ENCODE results near the gene TRAM2. TPM values are rescaled to one million over a fixed set of nuclear protein-coding genes. Genes with fewer than 3 reads are reported as not detected.

TRAM2 gene
- total RNA-seq, 2 donors from 2014 or later: 16.9 to 20.5 TPM

DNA sequence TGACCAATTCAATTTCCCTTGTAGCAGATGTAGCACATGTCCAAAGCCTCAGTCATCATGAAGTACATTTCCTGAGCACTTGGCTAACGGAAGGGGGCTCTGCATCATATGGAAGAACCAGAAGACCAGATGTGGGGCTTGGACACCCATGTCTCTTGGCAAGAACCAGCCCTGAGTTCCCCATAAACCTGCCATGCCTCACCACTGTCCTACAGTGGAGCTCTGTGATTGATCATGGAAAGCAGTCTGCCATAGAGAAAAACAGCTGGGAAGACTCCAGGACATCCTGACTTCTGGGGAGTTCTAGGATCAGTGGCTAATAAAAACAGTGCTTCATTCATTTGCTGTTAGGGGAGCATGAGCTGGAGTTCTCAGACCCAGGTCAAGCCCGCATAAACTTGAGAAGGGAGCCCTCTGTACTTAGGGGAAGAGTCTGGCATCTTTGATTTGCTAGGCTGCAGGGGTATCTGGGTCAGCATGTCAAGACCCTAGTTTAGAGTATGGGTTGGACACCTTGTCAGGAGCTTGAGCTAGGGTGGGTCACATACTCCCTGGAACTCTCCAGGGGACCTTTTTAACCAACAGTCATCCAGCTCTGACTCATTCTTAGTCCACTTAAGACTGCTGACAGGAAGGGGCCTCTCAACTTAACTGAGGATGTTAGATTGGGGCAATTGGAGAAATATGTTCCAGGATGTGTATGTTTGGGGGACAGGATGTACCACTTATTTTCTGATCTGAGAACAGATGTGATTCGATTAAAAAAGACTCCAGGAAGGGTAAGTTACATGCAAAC, 26.3 kb upstream of the TRAM2 start:
- Histone ChIP-seq H3K4me1 (ENCODE audit: control insufficient read depth, insufficient read depth, low read length) (no peaks in the 10 kb centered on the region), H3K36me3 (ENCODE audit: control insufficient read depth, insufficient read depth, low read length) (no peaks in the 10 kb centered on the region), H3K27me3 (ENCODE audit: control insufficient read depth, insufficient read depth, low read length, poor library complexity, severe bottlenecking) (no peaks in the 10 kb centered on the region), H3K9ac (ENCODE audit: extremely low read depth, low read length, poor library complexity, severe bottlenecking) (no peak overlapping the region), H3K4me3 (ENCODE audit: low read length) (no peak overlapping the region), H3K9me3 (ENCODE audit: control insufficient read depth, low read length) (no peaks in the 10 kb centered on the region), H3K27ac (ENCODE audit: low read depth, low read length) (no peak overlapping the region)
- 86 to 100% methylated on average over 1 to 3 of the region's 3 CpGs for WGBS, 2 experiments (ENCODE audit: insufficient coverage in 1 of 2, insufficient read length in 1 of 2)
- H3K36me3 Mint-ChIP-seq (ENCODE audit: low read depth): no peaks in the 10 kb centered on the region
- TF ChIP-seq CTCF (conservative IDR thresholded peaks at IDR 0.05): no peak
- peaks cover 6% of the 10 kb centered on the region for H3K4me1 Mint-ChIP-seq
- peaks cover 4% of the 10 kb centered on the region for H3K9me3 Mint-ChIP-seq
- no peaks in the 10 kb centered on the region for H3K27me3 Mint-ChIP-seq (ENCODE audit: insufficient read depth)
- H3K4me3 Mint-ChIP-seq: no peak overlapping the region
- DNase-seq: no peak
- no peak overlapping the region for H3K27ac Mint-ChIP-seq

DNA sequence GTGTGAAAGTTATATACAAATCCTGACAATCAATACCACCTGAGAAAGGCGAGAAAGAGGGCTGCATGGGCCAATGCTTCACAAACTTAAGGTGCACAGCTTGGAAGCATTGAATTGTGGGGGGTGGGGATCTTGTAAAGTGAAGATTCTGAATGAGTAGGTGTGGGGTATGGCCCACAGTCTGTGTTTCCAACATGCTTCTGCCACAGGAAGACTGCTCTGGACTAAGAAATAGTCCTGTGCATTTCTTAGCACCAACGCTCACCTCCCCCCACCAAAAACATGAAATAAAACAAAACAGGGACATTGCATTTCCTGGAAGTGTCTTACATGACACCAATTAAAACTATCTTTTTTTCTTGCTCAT, 21.9 kb upstream of the TRAM2 start:
- H3K4me3 ChIP-seq (ENCODE audit: low read length): no peak overlapping the region
- no peak overlapping the region for H3K4me3 Mint-ChIP-seq
- no peaks in the 10 kb centered on the region for H3K9me3 Mint-ChIP-seq

GRCh38 chr6:52598123-52598823, 21.4 kb upstream of the TRAM2 start:
- TF ChIP-seq CTCF (conservative IDR thresholded peaks at IDR 0.05): peak; percentile 93
- Histone ChIP-seq H3K27me3 (ENCODE audit: control insufficient read depth, insufficient read depth, low read length, poor library complexity, severe bottlenecking) (no peaks in the 10 kb centered on the region), H3K36me3 (ENCODE audit: control insufficient read depth, insufficient read depth, low read length) (no peaks in the 10 kb centered on the region), H3K4me3 (ENCODE audit: low read length) (no peak overlapping the region), H3K27ac (ENCODE audit: low read depth, low read length) (no peak overlapping the region), H3K9me3 (ENCODE audit: control insufficient read depth, low read length) (no peaks in the 10 kb centered on the region), H3K4me1 (ENCODE audit: control insufficient read depth, insufficient read depth, low read length) (no peaks in the 10 kb centered on the region), H3K9ac (ENCODE audit: extremely low read depth, low read length, poor library complexity, severe bottlenecking) (no peak overlapping the region)
- H3K4me3 Mint-ChIP-seq: peak overlapping the region; percentile 37
- H3K27me3 Mint-ChIP-seq (ENCODE audit: insufficient read depth): no peaks in the 10 kb centered on the region
- DNase-seq: peak; percentile 95
- WGBS, 2 experiments (ENCODE audit: insufficient coverage in 1 of 2, insufficient read length in 1 of 2): 42 to 60% methylated on average over 5 to 12 of the region's 12 CpGs
- H3K36me3 Mint-ChIP-seq (ENCODE audit: low read depth): no peaks in the 10 kb centered on the region
- peaks cover 20% of the 10 kb centered on the region for H3K4me1 Mint-ChIP-seq
- H3K9me3 Mint-ChIP-seq: no peaks in the 10 kb centered on the region
- peak overlapping the region; percentile 86 for H3K27ac Mint-ChIP-seq

More for the DNA sequence above, 21.9 kb upstream of the TRAM2 start:
- DNase-seq: no peak
- Histone ChIP-seq H3K9me3 (ENCODE audit: control insufficient read depth, low read length) (no peaks in the 10 kb centered on the region), H3K27me3 (ENCODE audit: control insufficient read depth, insufficient read depth, low read length, poor library complexity, severe bottlenecking) (no peaks in the 10 kb centered on the region), H3K4me1 (ENCODE audit: control insufficient read depth, insufficient read depth, low read length) (no peaks in the 10 kb centered on the region), H3K9ac (ENCODE audit: extremely low read depth, low read length, poor library complexity, severe bottlenecking) (no peak overlapping the region), H3K27ac (ENCODE audit: low read depth, low read length) (no peak overlapping the region), H3K36me3 (ENCODE audit: control insufficient read depth, insufficient read depth, low read length) (no peaks in the 10 kb centered on the region)
- no peak overlapping the region for H3K27ac Mint-ChIP-seq
- H3K4me1 Mint-ChIP-seq: peaks cover 20% of the 10 kb centered on the region
- no peaks in the 10 kb centered on the region for H3K36me3 Mint-ChIP-seq (ENCODE audit: low read depth)
- no peak for TF ChIP-seq CTCF (conservative IDR thresholded peaks at IDR 0.05)
- 91 to 93% methylated on average over 2 of the region's 2 CpGs for WGBS, 2 experiments (ENCODE audit: insufficient coverage in 1 of 2, insufficient read length in 1 of 2)
- H3K27me3 Mint-ChIP-seq (ENCODE audit: insufficient read depth): no peaks in the 10 kb centered on the region
